GM12891 (cell line): ENCODE results near the gene CDH13.

Source experiments
- PAX5 ChIP-seq: IDR thresholded peaks from 2 replicates; pipeline ENCODE4 v1.6.1; 2011; ENCODE audit warnings: low read length, moderate library complexity, mild to moderate bottlenecking; ENCODE audit not compliant: insufficient read depth, severe bottlenecking
- POLR2A ChIP-seq: IDR thresholded peaks from 2 replicates; pipeline ENCODE4 v1.6.1; 2011; ENCODE audit warnings: low read depth, low read length, control low read depth
- POLR2AphosphoS5 ChIP-seq: IDR thresholded peaks from 2 replicates; pipeline ENCODE4 v1.6.1; 2011; ENCODE audit warnings: low read depth, low read length, control low read depth
- POU2F2 ChIP-seq: IDR thresholded peaks from 2 replicates; pipeline ENCODE4 v1.6.1; 2011; ENCODE audit warnings: low read depth, mild to moderate bottlenecking, control low read depth, low read length, moderate library complexity
- SPI1 ChIP-seq: IDR thresholded peaks from 2 replicates; pipeline ENCODE4 v1.6.1; 2011; ENCODE audit warnings: low read depth, low read length, control low read depth
- TAF1 ChIP-seq: IDR thresholded peaks from 2 replicates; pipeline ENCODE4 v1.6.1; 2011; ENCODE audit warnings: low read depth, low read length, control low read depth

DNA sequence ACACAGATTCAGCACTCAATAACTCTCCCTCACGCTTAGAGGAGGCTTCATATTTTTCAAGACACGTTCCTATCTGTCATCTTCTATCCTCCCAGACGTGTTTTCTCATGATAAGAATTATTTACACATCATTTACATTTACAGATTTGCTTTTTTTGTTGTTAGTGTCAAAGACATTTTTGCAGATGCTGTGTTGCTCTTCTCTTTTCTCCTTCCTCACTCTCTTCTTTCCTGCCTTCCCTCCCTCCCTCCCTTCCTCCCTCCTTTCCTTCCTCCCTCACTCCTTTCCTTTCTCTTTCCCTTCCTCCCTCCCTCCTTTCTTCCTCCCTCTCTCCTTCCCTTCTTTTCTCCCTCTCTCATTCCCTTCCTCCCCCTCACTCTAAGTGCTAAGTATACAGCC is 643.9 kb downstream of the CDH13 start:
- TF ChIP-seq POLR2AphosphoS5, result no peak
- TF ChIP-seq POLR2A, result no peak
- TF ChIP-seq TAF1, result no peak
- no peak for TF ChIP-seq SPI1
- no peak for TF ChIP-seq POU2F2
- TF ChIP-seq PAX5, result no peak
